ENCODE data around the gene SMAP2. TPM values are rescaled to one million over a fixed set of nuclear protein-coding genes. Genes with fewer than 3 reads are reported as not detected.

Gene SMAP2
- polyA plus RNA-seq, 2 of the 4 experiments (the other 2 are of a cell fraction): 6.4 to 7.7 TPM

DNA sequence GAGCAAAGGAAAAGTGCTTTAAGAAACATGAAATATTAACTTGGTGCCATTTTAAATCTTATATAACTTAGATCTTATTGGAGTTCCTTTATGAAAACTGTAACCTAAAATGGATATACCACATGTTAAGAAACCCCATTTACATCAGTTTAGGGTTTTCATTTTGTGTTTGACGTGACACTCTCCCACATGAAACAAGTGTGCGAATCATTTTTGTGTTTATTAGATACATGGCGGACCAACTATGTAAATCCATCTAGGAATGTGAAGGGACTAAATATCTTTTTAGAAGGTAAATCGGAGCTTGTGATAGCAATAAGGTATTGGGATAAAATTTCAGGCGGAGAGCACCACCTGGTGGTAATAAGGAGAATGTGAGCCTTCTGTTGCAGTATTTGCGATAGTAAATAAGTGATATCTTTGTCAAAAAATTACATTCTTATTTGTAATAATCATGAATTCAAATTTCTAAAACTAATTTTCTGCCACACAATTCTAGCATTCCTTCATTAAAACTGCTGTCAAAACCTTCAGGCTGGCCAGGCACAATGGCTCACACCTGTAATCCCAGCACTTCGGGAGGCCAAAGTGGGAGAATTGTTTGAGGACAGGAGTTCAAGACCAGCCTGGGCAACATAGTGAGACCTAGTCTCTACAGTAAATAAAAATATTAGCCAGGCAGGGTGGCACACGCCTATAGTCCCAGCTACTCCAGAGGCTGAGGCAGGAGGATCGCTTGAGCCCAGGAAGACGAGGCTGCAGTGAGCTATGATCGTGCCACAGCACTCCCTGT lies 31.3 kb downstream of the SMAP2 start (continued):
- no peak for TF ChIP-seq JUN (IDR thresholded peaks at IDR 0.05)
- TF ChIP-seq POLR2A (IDR thresholded peaks at IDR 0.05; ENCODE audit: low read length): no peak
- TF ChIP-seq RFX5 (IDR thresholded peaks at IDR 0.05): no peak
- TF ChIP-seq MYC (IDR thresholded peaks at IDR 0.05; ENCODE audit: borderline replicate concordance, low read length): no peak
- TF ChIP-seq MAX (IDR thresholded peaks at IDR 0.05): no peak
- TF ChIP-seq ELK1 (IDR thresholded peaks at IDR 0.05; ENCODE audit: low read depth, low read length): no peak
- no peak for TF ChIP-seq FOSL2 (IDR thresholded peaks at IDR 0.05)
- TF ChIP-seq FOSL2 (CRISPR knock-in tag; IDR thresholded peaks at IDR 0.05): no peak
- no peak for TF ChIP-seq BHLHE40 (IDR thresholded peaks at IDR 0.05; ENCODE audit: low read depth, low read length)
- TF ChIP-seq FOSB (CRISPR knock-in tag; IDR thresholded peaks at IDR 0.05): no peak
- no peak for TF ChIP-seq ZFP36 (IDR thresholded peaks at IDR 0.05; ENCODE audit: borderline replicate concordance, partially characterized antibody)
- no peak for TF ChIP-seq E2F6 (IDR thresholded peaks at IDR 0.05; ENCODE audit: borderline replicate concordance, low read depth)
- TF ChIP-seq, protein P1, sequence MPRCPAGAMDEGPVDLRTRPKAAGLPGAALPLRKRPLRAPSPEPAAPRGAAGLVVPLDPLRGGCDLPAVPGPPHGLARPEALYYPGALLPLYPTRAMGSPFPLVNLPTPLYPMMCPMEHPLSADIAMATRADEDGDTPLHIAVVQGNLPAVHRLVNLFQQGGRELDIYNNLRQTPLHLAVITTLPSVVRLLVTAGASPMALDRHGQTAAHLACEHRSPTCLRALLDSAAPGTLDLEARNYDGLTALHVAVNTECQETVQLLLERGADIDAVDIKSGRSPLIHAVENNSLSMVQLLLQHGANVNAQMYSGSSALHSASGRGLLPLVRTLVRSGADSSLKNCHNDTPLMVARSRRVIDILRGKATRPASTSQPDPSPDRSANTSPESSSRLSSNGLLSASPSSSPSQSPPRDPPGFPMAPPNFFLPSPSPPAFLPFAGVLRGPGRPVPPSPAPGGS (IDR thresholded peaks at IDR 0.05): no peak
- TF ChIP-seq SMC3 (IDR thresholded peaks at IDR 0.05): peak; percentile 74
- TF ChIP-seq KDM5A (IDR thresholded peaks at IDR 0.05): no peak
- no peak for TF ChIP-seq EHF (CRISPR knock-in tag; IDR thresholded peaks at IDR 0.05)
- TF ChIP-seq FOXS1 (CRISPR knock-in tag; IDR thresholded peaks at IDR 0.05): no peak

DNA sequence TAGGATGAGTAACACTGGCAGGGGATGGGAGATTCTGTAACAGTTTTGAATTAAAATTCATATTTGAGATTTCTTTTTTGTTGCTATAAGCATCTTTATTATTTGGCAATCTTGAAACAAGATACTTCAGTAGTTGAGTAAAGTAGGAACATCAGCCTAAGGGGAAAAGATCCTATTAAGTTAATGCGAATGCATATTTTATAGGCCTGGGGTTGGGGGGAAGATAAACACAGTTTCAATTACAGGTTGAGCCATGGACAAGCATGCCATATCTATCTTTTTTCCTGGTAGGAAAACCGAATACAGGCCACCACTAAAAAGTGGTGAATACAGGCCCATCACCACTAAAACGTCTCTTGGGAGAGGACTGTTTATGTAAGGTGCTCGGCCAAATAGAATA lies 32.3 kb downstream of the SMAP2 start:
- DNase-seq (ENCODE audit: low read depth in 1 of 2, low spot score in 1 of 2): no peak
- ChIA-PET POLR2A (no interaction called here), CTCF (interaction anchor here (0.7 to 3.5 kb wide), 12 partner anchors 10 to 329 kb away, joined by 3 to 36 read pairs (median 8); no protein-coding TSS in a partner anchor)
- Histone ChIP-seq H3K4me3 (no peak overlapping the region), H3K27ac (no peak overlapping the region), H3K4me2 (no peak overlapping the region), H3K9me3 (no peaks in the 10 kb centered on the region), H3K4me1 (no peaks in the 10 kb centered on the region)
- TF ChIP-seq RNF2 (IDR thresholded peaks at IDR 0.05; ENCODE audit: borderline replicate concordance, low read depth): no peak
- no peak for TF ChIP-seq HOXB13 (CRISPR knock-in tag; IDR thresholded peaks at IDR 0.05; ENCODE audit: low read depth)
- TF ChIP-seq NPAS2 (CRISPR knock-in tag; IDR thresholded peaks at IDR 0.05; ENCODE audit: borderline replicate concordance): no peak
- TF ChIP-seq ELK1 (IDR thresholded peaks at IDR 0.05; ENCODE audit: low read depth, low read length): no peak
- no peak for TF ChIP-seq CTCF (IDR thresholded peaks at IDR 0.05)
- no peak for TF ChIP-seq ZFP36 (IDR thresholded peaks at IDR 0.05; ENCODE audit: borderline replicate concordance, partially characterized antibody)
- TF ChIP-seq TP53 (CRISPR knock-in tag; IDR thresholded peaks at IDR 0.05): no peak
- TF ChIP-seq CBX8 (IDR thresholded peaks at IDR 0.05): no peak
- FAIRE-seq: no peak
- 59% methylated on average over 4 of the region's 4 CpGs for WGBS (ENCODE audit: missing lambda C conversion rate)
- ATAC-seq: no peak

Measured in A549 (cell line).